Amniotic stem cell (primary cell): ENCODE data around the gene CCDC89.

Source experiments
- DNase-seq: peaks from one replicate; lab custom pipeline; 2025; lab: John Stamatoyannopoulos, UW

The CCDC89 gene

GRCh38 chr11:85685820-85686459, at the start of gene CCDC89:
TSS of gene CCDC89 (minus strand) at chr11:85686195. CDS start at chr11:85686130, 65 bp downstream.
- no peak for DNase-seq

GRCh38 chr11:85732965-85733364, 47.0 kb upstream of the CCDC89 start:
- DNase-seq = no peak

GRCh38 chr11:85726381-85726780, 40.4 kb upstream of the CCDC89 start:
- DNase-seq = no peak

GRCh38 chr11:85725510-85726258, 39.7 kb upstream of the CCDC89 start:
- DNase-seq = peak; percentile 61

- DNase-seq = no peak
Measured at GRCh38 chr11:85724748-85725465, 38.9 kb upstream of the CCDC89 start.

- DNase-seq = no peak
Measured at GRCh38 chr11:85723088-85723487, 37.1 kb upstream of the CCDC89 start.

- DNase-seq = no peak
Measured at GRCh38 chr11:85721191-85721590, 35.2 kb upstream of the CCDC89 start.

- peak; percentile 94 for DNase-seq
Measured at GRCh38 chr11:85718991-85719807, 33.2 kb upstream of the CCDC89 start.

GRCh38 chr11:85718126-85718943, 32.3 kb upstream of the CCDC89 start:
- DNase-seq = no peak

GRCh38 chr11:85717429-85717828, 31.4 kb upstream of the CCDC89 start:
- DNase-seq = no peak

GRCh38 chr11:85712953-85713352, 27.0 kb upstream of the CCDC89 start:
- DNase-seq = no peak

GRCh38 chr11:85710917-85711316, 24.9 kb upstream of the CCDC89 start:
- no peak for DNase-seq

GRCh38 chr11:85709941-85710702, 24.1 kb upstream of the CCDC89 start:
- no peak for DNase-seq

GRCh38 chr11:85705800-85706199, 19.8 kb upstream of the CCDC89 start:
- DNase-seq = no peak

GRCh38 chr11:85704967-85705366, 19.0 kb upstream of the CCDC89 start:
- no peak for DNase-seq

- no peak for DNase-seq
Measured at GRCh38 chr11:85699957-85700741, 14.2 kb upstream of the CCDC89 start.

- no peak for DNase-seq
Measured at GRCh38 chr11:85698195-85698594, 12.2 kb upstream of the CCDC89 start.

GRCh38 chr11:85697747-85698146, 11.8 kb upstream of the CCDC89 start:
- DNase-seq = no peak

- DNase-seq = no peak
Measured at GRCh38 chr11:85695546-85695945, 9.6 kb upstream of the CCDC89 start.
